AG09319 (cell line): ENCODE measurements around the gene SEPHS2.

Experiments
- DNase-seq: peaks from one replicate; pipeline ENCODE4 v3.0.0-alpha.2; 2010; ENCODE audit warnings: low read depth; ENCODE audit errors: extremely low read depth
- CTCF ChIP-seq: IDR thresholded peaks from 2 replicates; pipeline ENCODE4 v1.5.1; 2011; ENCODE audit warnings: low read depth, mild to moderate bottlenecking, inconsistent platforms, low read length, moderate library complexity

The SEPHS2 gene

GRCh38 chr16:30438835-30439234 lies 6.8 kb downstream of the SEPHS2 start:
- DNase-seq = no peak
- TF ChIP-seq CTCF = no peak

GRCh38 chr16:30437511-30438046 lies 8.1 kb downstream of the SEPHS2 start:
- no peak for DNase-seq
- TF ChIP-seq CTCF = no peak

- no peak for DNase-seq
- no peak for TF ChIP-seq CTCF
Measured at GRCh38 chr16:30434852-30435251, 10.8 kb downstream of the SEPHS2 start.

- TF ChIP-seq CTCF = no peak
- no peak for DNase-seq
Measured at GRCh38 chr16:30430428-30430970, 15.2 kb downstream of the SEPHS2 start.

- peak; percentile 87 for DNase-seq
- TF ChIP-seq CTCF = peak; percentile 44
Measured at GRCh38 chr16:30429678-30430427, 15.8 kb downstream of the SEPHS2 start, which contains the start of gene DCTPP1. TSS of gene DCTPP1 (minus strand) at chr16:30430030. CDS start at chr16:30429980, 50 bp downstream.

GRCh38 chr16:30429418-30429677 lies 16.3 kb downstream of the SEPHS2 start:
- no peak for TF ChIP-seq CTCF
- DNase-seq = no peak

GRCh38 chr16:30428055-30428454 lies 17.6 kb downstream of the SEPHS2 start:
- no peak for DNase-seq
- TF ChIP-seq CTCF = no peak
